ENCODE results near the gene BEND6. TPM values are rescaled to one million over a fixed set of nuclear protein-coding genes. Genes with fewer than 3 reads are reported as not detected.

Gene BEND6
- total RNA-seq, 1 donor from 2014 or later: not detected

GRCh38 chr6:56940463-56940862, 14.4 kb upstream of the BEND6 start:
- DNase-seq (ENCODE audit: low spot score) (no peak), ATAC-seq (no peak)

GRCh38 chr6:56940977-56941376, 13.9 kb upstream of the BEND6 start:
- DNase-seq (ENCODE audit: low spot score): no peak

GRCh38 chr6:56944661-56945060, 10.2 kb upstream of the BEND6 start:
- no peak for ATAC-seq
- no peak for DNase-seq (ENCODE audit: low spot score)

More at GRCh38 chr6:56940977-56941376, 13.9 kb upstream of the BEND6 start:
- ATAC-seq: no peak

GRCh38 chr6:56946368-56946767, 8.5 kb upstream of the BEND6 start:
- DNase-seq (ENCODE audit: low spot score) (no peak), ATAC-seq (no peak)

- DNase-seq (ENCODE audit: low spot score) (no peak), ATAC-seq (no peak)
These were observed 7.0 kb upstream of the BEND6 start for GRCh38 chr6:56947924-56948323.

- no peak for ATAC-seq
These were observed 5.6 kb upstream of the BEND6 start for GRCh38 chr6:56949265-56949664.

GRCh38 chr6:56949925-56950495, 4.9 kb upstream of the BEND6 start:
- DNase-seq (ENCODE audit: low spot score) (no peak), ATAC-seq (no peak)

More at GRCh38 chr6:56949265-56949664, 5.6 kb upstream of the BEND6 start:
- DNase-seq (ENCODE audit: low spot score): no peak

- DNase-seq (ENCODE audit: low spot score) (no peak), ATAC-seq (no peak)
These were observed 3.7 kb upstream of the BEND6 start for GRCh38 chr6:56951049-56951831.

- ATAC-seq (no peak), DNase-seq (ENCODE audit: low spot score) (no peak)
These were observed 1.1 kb upstream of the BEND6 start for GRCh38 chr6:56953597-56954402.

GRCh38 chr6:56955171-56956155, 556 bp downstream of the BEND6 start:
- DNase-seq (ENCODE audit: low spot score) (peak; percentile 63), ATAC-seq (peak; percentile 94)

- ATAC-seq: no peak
- no peak for DNase-seq (ENCODE audit: low spot score)
These were observed 1.6 kb downstream of the BEND6 start for GRCh38 chr6:56956491-56956890.

GRCh38 chr6:56957856-56958255, 2.9 kb downstream of the BEND6 start:
- DNase-seq (ENCODE audit: low spot score) (no peak), ATAC-seq (no peak)

- no peak for ATAC-seq
- DNase-seq (ENCODE audit: low spot score): no peak
These were observed 3.6 kb downstream of the BEND6 start for GRCh38 chr6:56958481-56958880.

GRCh38 chr6:56959094-56959493, 4.2 kb downstream of the BEND6 start:
- no peak for DNase-seq (ENCODE audit: low spot score)

GRCh38 chr6:56959938-56960337, 5.0 kb downstream of the BEND6 start:
- ATAC-seq: no peak
- DNase-seq (ENCODE audit: low spot score): no peak

More at GRCh38 chr6:56959094-56959493, 4.2 kb downstream of the BEND6 start:
- no peak for ATAC-seq

- ATAC-seq (no peak), DNase-seq (ENCODE audit: low spot score) (no peak)
These were observed 6.2 kb downstream of the BEND6 start for GRCh38 chr6:56961151-56961550.

- DNase-seq (ENCODE audit: low spot score) (no peak), ATAC-seq (no peak)
These were observed 7.5 kb downstream of the BEND6 start for GRCh38 chr6:56962441-56962840.

- DNase-seq (ENCODE audit: low spot score) (no peak), ATAC-seq (no peak)
These were observed 8.1 kb downstream of the BEND6 start for GRCh38 chr6:56963043-56963442.

GRCh38 chr6:56963793-56964192, 8.9 kb downstream of the BEND6 start:
- no peak for DNase-seq (ENCODE audit: low spot score)
- ATAC-seq: no peak

GRCh38 chr6:56965126-56965525, 10.2 kb downstream of the BEND6 start:
- DNase-seq (ENCODE audit: low spot score) (no peak), ATAC-seq (no peak)

All from left lobe of liver (tissue), 2 donors.